HS-27A (cell line): ENCODE data around the gene MRTFA.

Experiments used
- DNase-seq: peaks from one replicate; pipeline ENCODE4 v3.0.0-alpha.2; 2012; ENCODE audit warnings: low read depth, missing footprints

MRTFA gene

GRCh38 chr22:40491990-40492631, 144.4 kb downstream of the MRTFA start:
- no peak for DNase-seq

- no peak for DNase-seq
Measured at GRCh38 chr22:40487663-40488249, 148.8 kb downstream of the MRTFA start.

- DNase-seq = no peak
Measured at GRCh38 chr22:40486962-40487602, 149.4 kb downstream of the MRTFA start.

- no peak for DNase-seq
Measured at GRCh38 chr22:40485813-40486667, 150.5 kb downstream of the MRTFA start.

GRCh38 chr22:40484906-40485669, 151.4 kb downstream of the MRTFA start:
- no peak for DNase-seq

GRCh38 chr22:40482886-40483285, 153.6 kb downstream of the MRTFA start:
- DNase-seq = no peak

- DNase-seq = no peak
Measured at GRCh38 chr22:40482391-40482790, 154.1 kb downstream of the MRTFA start.

- DNase-seq = no peak
Measured at GRCh38 chr22:40480996-40481395, 155.5 kb downstream of the MRTFA start.

- no peak for DNase-seq
Measured at GRCh38 chr22:40479887-40480538, 156.5 kb downstream of the MRTFA start.

- DNase-seq = no peak
Measured at GRCh38 chr22:40479126-40479800, 157.3 kb downstream of the MRTFA start.

GRCh38 chr22:40478338-40479125, 158.0 kb downstream of the MRTFA start:
- no peak for DNase-seq

GRCh38 chr22:40477683-40478337, 158.7 kb downstream of the MRTFA start:
- DNase-seq = no peak

GRCh38 chr22:40476341-40476740, 160.2 kb downstream of the MRTFA start:
- no peak for DNase-seq

- no peak for DNase-seq
Measured at GRCh38 chr22:40473703-40474102, 162.8 kb downstream of the MRTFA start.

GRCh38 chr22:40472579-40472978, 163.9 kb downstream of the MRTFA start:
- DNase-seq = no peak

GRCh38 chr22:40472051-40472450, 164.5 kb downstream of the MRTFA start:
- DNase-seq = no peak

GRCh38 chr22:40469181-40469580, 167.3 kb downstream of the MRTFA start:
- DNase-seq = no peak

- no peak for DNase-seq
Measured at GRCh38 chr22:40468616-40469015, 167.9 kb downstream of the MRTFA start.

- DNase-seq = no peak
Measured at GRCh38 chr22:40466976-40467375, 169.5 kb downstream of the MRTFA start.
